ENCODE data around the gene KRT23. TPM values are rescaled to one million over a fixed set of nuclear protein-coding genes. Genes with fewer than 3 reads are reported as not detected.

Gene KRT23
- total and polyA plus RNA-seq, 12 donors, result 0.03 TPM; not detected in 11

DNA sequence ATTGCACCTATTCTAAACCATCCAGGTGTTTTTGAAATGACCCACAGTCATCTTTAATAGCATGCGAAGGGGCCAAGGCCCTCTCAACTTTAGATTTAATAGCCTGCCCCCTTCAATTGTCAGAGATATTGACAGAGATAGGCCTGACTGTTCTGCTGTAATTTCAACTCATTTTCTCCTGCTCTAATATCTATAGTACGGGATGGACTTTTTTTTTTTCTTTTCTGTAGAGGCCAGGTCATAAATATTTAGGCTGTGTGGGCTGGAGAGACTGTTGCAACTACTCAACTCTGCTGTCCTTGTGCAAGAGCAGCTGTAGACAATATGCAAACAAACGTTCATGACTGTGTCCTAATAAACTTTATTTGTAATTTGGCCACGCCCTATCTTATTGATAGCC, 27.7 kb downstream of the KRT23 start:
- 45 to 53% (median 49%) methylated on average over 4 of the region's 4 CpGs for WGBS, 4 donors
- Histone ChIP-seq H3K27ac (peak overlapping the region in 1 of 5 donors; percentile 5), H3K27me3 (peaks cover 8% of the 10 kb centered on the region), H3K36me3 (replicated peaks in 1 of 2) (no peaks in the 10 kb centered on the region), H3K4me3 (no peak overlapping the region), H3K4me1 (replicated peaks in 1 of 2) (peaks cover 0 to 9% of the 10 kb centered on the region in 2 donors), H3K9me3 (replicated peaks in 1 of 3) (no peaks in the 10 kb centered on the region)
- intact Hi-C loops (cut with DNase I), result loop anchor here (5.0 to 10.0 kb wide), 4 partner anchors 413 to 753 kb away; no protein-coding TSS in a partner anchor
- TF ChIP-seq POLR2A (IDR thresholded peaks at IDR 0.05) (no peak), CTCF (IDR thresholded peaks at IDR 0.05) (no peak)
- no peak for DNase-seq

- Histone ChIP-seq H3K9me3 (replicated peaks in 1 of 3) (no peaks in the 10 kb centered on the region), H3K27ac (no peak overlapping the region), H3K4me1 (replicated peaks in 1 of 2) (peaks cover 0 to 9% of the 10 kb centered on the region in 2 donors), H3K4me3 (no peak overlapping the region), H3K36me3 (replicated peaks in 1 of 2) (no peaks in the 10 kb centered on the region), H3K27me3 (peaks cover 8% of the 10 kb centered on the region)
- intact Hi-C loops (cut with DNase I), result loop anchor here (5.0 to 10.0 kb wide), 2 partner anchors 415 to 753 kb away; no protein-coding TSS in a partner anchor
- no peak for TF ChIP-seq POLR2A (IDR thresholded peaks at IDR 0.05)
- peak; percentile 58 to 96 (median 80) for TF ChIP-seq CTCF (IDR thresholded peaks at IDR 0.05)
- 0 to 2% (median 1%) methylated on average over 5 of the region's 5 CpGs for WGBS, 4 donors
- peak; percentile 76 to 94 (median 90) for DNase-seq
Measured at GRCh38 chr17:40909351-40909750, 28.1 kb downstream of the KRT23 start.

DNA sequence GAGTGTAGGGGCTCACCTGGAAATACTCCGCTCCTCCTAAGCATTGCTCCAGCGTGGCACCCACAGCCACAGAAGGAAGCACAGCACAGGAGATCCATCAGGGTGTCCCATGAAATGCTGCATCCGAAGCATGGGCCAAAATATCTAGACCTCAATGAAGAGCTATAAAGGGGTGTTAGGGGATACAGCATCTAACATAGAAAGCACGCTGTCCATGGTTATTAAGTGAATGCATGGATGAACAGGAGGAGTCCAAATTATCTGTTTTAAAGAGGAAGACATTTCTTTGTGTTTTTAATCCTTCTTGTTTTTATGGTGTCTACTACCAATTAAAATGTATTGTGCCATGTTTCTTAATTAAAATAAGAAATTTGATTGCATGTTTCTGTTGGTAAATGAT, 30.8 kb downstream of the KRT23 start:
- Histone ChIP-seq H3K27ac (no peak overlapping the region), H3K4me1 (replicated peaks in 1 of 2) (peaks cover 0 to 9% of the 10 kb centered on the region in 2 donors), H3K36me3 (replicated peaks in 1 of 2) (no peaks in the 10 kb centered on the region), H3K9me3 (replicated peaks in 1 of 3) (no peaks in the 10 kb centered on the region), H3K4me3 (no peak overlapping the region), H3K27me3 (peaks cover 8% of the 10 kb centered on the region)
- no peak for DNase-seq
- TF ChIP-seq CTCF (IDR thresholded peaks at IDR 0.05) (no peak), POLR2A (IDR thresholded peaks at IDR 0.05) (no peak)
- 80 to 87% (median 85%) methylated on average over 4 of the region's 4 CpGs for WGBS, 4 donors
- intact Hi-C loops (cut with DNase I), result loop anchor here (5.0 to 10.0 kb wide), 2 partner anchors 418 to 756 kb away; no protein-coding TSS in a partner anchor

DNA sequence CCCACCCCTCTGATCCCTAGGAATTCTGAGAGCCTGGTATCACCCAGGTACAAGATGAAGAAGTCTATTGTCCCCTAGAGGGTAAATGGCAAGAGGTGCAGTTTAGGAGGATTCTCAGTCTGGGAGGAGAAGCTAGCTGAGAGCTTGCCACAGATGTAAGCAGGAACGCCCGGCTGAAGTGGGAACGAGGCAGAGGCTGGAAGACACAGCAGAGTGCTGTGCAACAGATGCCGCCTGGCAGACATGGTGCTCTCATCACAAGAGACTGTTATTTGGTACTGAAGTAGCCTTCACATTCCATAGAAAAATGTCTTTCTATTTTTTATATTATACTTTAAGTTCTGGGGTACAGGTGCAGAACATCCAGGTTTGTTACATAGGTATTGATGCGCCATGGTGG, 32.1 kb downstream of the KRT23 start:
- Histone ChIP-seq H3K4me1 (replicated peaks in 1 of 2) (peaks cover 0 to 9% of the 10 kb centered on the region in 2 donors), H3K27ac (no peak overlapping the region), H3K36me3 (replicated peaks in 1 of 2) (no peaks in the 10 kb centered on the region), H3K9me3 (replicated peaks in 1 of 3) (no peaks in the 10 kb centered on the region), H3K4me3 (no peak overlapping the region), H3K27me3 (peaks cover 8% of the 10 kb centered on the region)
- intact Hi-C loops (cut with DNase I), result loop anchor here (5.0 to 10.0 kb wide), 2 partner anchors 419 to 757 kb away; no protein-coding TSS in a partner anchor
- DNase-seq, result no peak
- WGBS, 4 donors, result 71 to 87% (median 84%) methylated on average over 5 of the region's 5 CpGs
- TF ChIP-seq CTCF (IDR thresholded peaks at IDR 0.05) (no peak), POLR2A (IDR thresholded peaks at IDR 0.05) (no peak)
